Loucy (cell line): ENCODE measurements around the gene MAK.

ENCODE experiments used
- H2AFZ ChIP-seq: fragments of 200-600 bp; sonication (generic); 2 replicates; pipeline ENCODE4 v1.6.0; 2016; ENCODE audit warnings: antibody characterized with exemption, mild to moderate bottlenecking, low read length, moderate library complexity
- H3F3A ChIP-seq: fragments of 200-600 bp; 2 replicates; pipeline ENCODE4 v1.6.0; 2016; ENCODE audit warnings: antibody characterized with exemption, low read depth, mild to moderate bottlenecking
- H3K27me3 ChIP-seq: fragments of 200-600 bp; sonication (generic); 2 replicates; pipeline ENCODE4 v1.6.1; 2014; ENCODE audit warnings: low read length, mild to moderate bottlenecking; ENCODE audit not compliant: insufficient read depth, poor library complexity, severe bottlenecking
- H3K36me3 ChIP-seq: fragments of 200-600 bp; sonication (generic); 2 replicates; pipeline ENCODE4 v1.6.1; 2016; ENCODE audit warnings: low read length; ENCODE audit not compliant: insufficient read depth
- H3K4me1 ChIP-seq: fragments of 200-600 bp; sonication (generic); 2 replicates; pipeline ENCODE4 v1.5.1; 2014; ENCODE audit warnings: low read length, mild to moderate bottlenecking; ENCODE audit not compliant: insufficient read depth, poor library complexity, severe bottlenecking
- H3K4me2 ChIP-seq: fragments of 200-600 bp; sonication (generic); 2 replicates; pipeline ENCODE4 v1.6.0; 2014; ENCODE audit warnings: antibody characterized with exemption, low read length, low read depth, mild to moderate bottlenecking; ENCODE audit not compliant: poor library complexity, severe bottlenecking
- H3K4me3 ChIP-seq: fragments of 200-600 bp; sonication (generic); 2 replicates; pipeline ENCODE4 v1.5.1; 2014; ENCODE audit warnings: low read length, mild to moderate bottlenecking, mixed read lengths; ENCODE audit not compliant: poor library complexity, severe bottlenecking
- H3K79me2 ChIP-seq: fragments of 200-600 bp; sonication (generic); 2 replicates; pipeline ENCODE4 v1.6.1; 2014; ENCODE audit warnings: low read length; ENCODE audit not compliant: insufficient read depth
- H3K9ac ChIP-seq: fragments of 200-600 bp; sonication (generic); 2 replicates; pipeline ENCODE4 v1.6.0; 2014; ENCODE audit warnings: mild to moderate bottlenecking, low read depth, low read length, moderate library complexity; ENCODE audit not compliant: poor library complexity, severe bottlenecking
- H3K9me2 ChIP-seq: fragments of 200-600 bp; sonication (generic); replicated peaks from 2 replicates; pipeline ENCODE4 v1.6.1; 2016; ENCODE audit warnings: low read depth, low read length, mixed read lengths
- H3K9me3 ChIP-seq: fragments of 200-600 bp; sonication (generic); 2 replicates; pipeline ENCODE4 v1.6.1; 2014; ENCODE audit warnings: mild to moderate bottlenecking, antibody characterized with exemption, low read length, low read depth; ENCODE audit not compliant: insufficient read depth
- H4K20me1 ChIP-seq: fragments of 200-600 bp; sonication (generic); 2 replicates; pipeline ENCODE4 v1.6.0; 2014; ENCODE audit warnings: antibody characterized with exemption, low read length, mild to moderate bottlenecking; ENCODE audit not compliant: insufficient read depth, poor library complexity, severe bottlenecking
- EZH2phosphoT487 ChIP-seq: fragments of 200-600 bp; IDR thresholded peaks from 2 replicates; pipeline ENCODE4 v1.6.1; 2018; ENCODE audit warnings: antibody characterized with exemption, mild to moderate bottlenecking, moderate library complexity, borderline replicate concordance
- TF ChIP-seq, protein P1 (sequence below): fragments of 200-600 bp; sonication (generic); conservative IDR thresholded peaks from 2 replicates; pipeline ENCODE4 v1.5.1; 2014; ENCODE audit warnings: mild to moderate bottlenecking, antibody characterized with exemption, low read length

MAK gene

DNA sequence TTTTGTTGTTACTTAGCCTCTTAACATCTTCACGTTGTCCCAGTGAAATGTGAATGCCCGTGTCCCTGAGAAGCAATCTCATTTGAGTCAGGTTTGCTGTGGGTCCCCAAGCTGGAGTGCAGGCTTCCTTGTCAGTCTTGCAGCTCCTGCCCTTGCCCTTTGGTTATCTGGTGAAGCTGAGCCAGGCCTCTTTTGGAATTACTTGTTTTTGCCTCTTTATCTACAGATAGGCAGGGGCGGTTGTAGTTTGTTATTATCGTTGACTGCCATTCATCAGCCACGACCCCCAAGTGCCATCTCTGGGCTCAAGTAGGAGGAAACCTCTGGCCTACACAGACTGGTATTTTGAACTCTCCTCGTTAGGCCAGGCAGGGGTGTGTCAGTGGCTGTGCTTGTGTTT lies 113.3 kb downstream of the MAK start:
- H2AFZ ChIP-seq = no peak overlapping the region
- H3K4me1 ChIP-seq = peaks cover 25% of the 10 kb centered on the region
- TF ChIP-seq, protein P1, sequence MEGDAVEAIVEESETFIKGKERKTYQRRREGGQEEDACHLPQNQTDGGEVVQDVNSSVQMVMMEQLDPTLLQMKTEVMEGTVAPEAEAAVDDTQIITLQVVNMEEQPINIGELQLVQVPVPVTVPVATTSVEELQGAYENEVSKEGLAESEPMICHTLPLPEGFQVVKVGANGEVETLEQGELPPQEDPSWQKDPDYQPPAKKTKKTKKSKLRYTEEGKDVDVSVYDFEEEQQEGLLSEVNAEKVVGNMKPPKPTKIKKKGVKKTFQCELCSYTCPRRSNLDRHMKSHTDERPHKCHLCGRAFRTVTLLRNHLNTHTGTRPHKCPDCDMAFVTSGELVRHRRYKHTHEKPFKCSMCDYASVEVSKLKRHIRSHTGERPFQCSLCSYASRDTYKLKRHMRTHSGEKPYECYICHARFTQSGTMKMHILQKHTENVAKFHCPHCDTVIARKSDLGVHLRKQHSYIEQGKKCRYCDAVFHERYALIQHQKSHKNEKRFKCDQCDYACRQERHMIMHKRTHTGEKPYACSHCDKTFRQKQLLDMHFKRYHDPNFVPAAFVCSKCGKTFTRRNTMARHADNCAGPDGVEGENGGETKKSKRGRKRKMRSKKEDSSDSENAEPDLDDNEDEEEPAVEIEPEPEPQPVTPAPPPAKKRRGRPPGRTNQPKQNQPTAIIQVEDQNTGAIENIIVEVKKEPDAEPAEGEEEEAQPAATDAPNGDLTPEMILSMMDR = no peak
- TF ChIP-seq EZH2phosphoT487 = no peak
- no peaks in the 10 kb centered on the region for H3K36me3 ChIP-seq
- H3K9ac ChIP-seq = peak overlapping the region; percentile 82
- peak overlapping the region; percentile 90 for H3K4me2 ChIP-seq
- no peaks in the 10 kb centered on the region for H3K9me2 ChIP-seq
- H3K27me3 ChIP-seq = no peaks in the 10 kb centered on the region
- no peaks in the 10 kb centered on the region for H3K9me3 ChIP-seq
- no peaks in the 10 kb centered on the region for H3F3A ChIP-seq
- H3K4me3 ChIP-seq = peak overlapping the region; percentile 87
- H4K20me1 ChIP-seq = no peaks in the 10 kb centered on the region
- H3K79me2 ChIP-seq = peaks cover 26% of the 10 kb centered on the region

DNA sequence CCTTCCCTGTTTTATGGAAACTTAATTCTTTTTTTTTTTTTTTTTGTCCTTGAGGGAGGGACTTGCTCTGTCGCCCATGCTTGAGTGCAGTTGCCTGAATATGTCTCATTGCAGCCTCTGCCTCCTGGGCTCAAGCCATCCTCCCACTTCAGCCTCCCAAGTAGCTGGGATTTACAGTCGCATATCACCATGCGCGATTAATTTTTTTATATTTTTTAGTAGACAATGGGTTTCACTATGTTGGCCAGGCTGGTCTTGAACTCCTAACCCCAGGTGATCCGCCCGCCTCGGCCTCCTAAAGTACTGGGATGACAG lies 114.8 kb downstream of the MAK start:
- Histone ChIP-seq H3K27me3 (no peaks in the 10 kb centered on the region), H3K9me2 (no peaks in the 10 kb centered on the region), H3K9ac (peak overlapping the region; percentile 82), H3K4me3 (peak overlapping the region; percentile 87), H3K4me2 (peak overlapping the region; percentile 90), H3K36me3 (no peaks in the 10 kb centered on the region), H3K79me2 (peaks cover 26% of the 10 kb centered on the region), H3F3A (no peaks in the 10 kb centered on the region), H2AFZ (peak overlapping the region; percentile 92; the same call in 1 of the 2 replicates), H3K9me3 (no peaks in the 10 kb centered on the region), H4K20me1 (no peaks in the 10 kb centered on the region), H3K4me1 (peaks cover 31% of the 10 kb centered on the region)
- TF ChIP-seq, protein P1 = no peak
- no peak for TF ChIP-seq EZH2phosphoT487

DNA sequence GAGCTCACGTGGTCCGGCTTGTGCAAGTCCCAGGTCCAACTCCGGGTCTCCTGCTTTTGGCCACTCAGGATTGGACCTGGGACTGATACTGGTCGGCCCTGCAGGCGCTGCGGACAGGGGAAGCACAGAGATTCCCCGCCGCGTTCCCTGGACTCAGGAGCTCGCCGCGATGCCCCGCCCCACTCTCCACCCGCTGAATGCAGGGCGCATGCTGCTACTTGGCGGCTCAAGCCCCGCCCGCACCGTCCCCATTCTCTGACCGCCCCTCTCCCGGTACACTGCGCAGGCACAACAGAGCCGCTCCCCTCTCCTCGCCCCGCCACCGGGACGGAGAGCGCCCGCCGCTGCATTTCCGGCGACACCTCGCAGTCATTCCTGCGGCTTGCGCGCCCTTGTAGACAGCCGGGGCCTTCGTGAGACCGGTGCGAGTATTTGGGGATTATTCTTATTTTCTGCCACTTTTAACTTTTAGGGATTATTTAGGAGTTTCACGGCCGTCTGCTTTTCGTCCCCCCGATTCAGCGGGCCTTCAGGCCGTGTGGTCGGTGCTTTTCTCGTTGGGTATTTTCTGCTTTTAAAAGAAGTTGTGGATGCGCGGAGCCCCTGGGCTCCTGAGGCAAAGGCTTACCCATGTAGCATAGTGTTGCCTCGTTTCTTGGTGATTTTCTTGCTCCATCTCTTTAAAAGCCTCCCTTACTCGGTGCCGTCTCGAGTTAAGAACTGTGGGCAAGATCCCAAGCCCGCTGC lies 115.3 kb downstream of the MAK start, which contains the start of gene TMEM14C:
TSS of gene TMEM14C (plus strand) at position 251 of the 747 bp plus-strand sequence. CDS start 1,544 bp downstream, outside the sequence.
- H3F3A ChIP-seq = no peaks in the 10 kb centered on the region
- H3K4me1 ChIP-seq = peaks cover 31% of the 10 kb centered on the region
- H3K36me3 ChIP-seq = no peaks in the 10 kb centered on the region

More for the DNA sequence above, 115.3 kb downstream of the MAK start, which contains the start of gene TMEM14C:
- H3K4me2 ChIP-seq = peak within 1 kb of the TSS; percentile 90
- TF ChIP-seq, protein P1 = no peak
- TF ChIP-seq EZH2phosphoT487 = no peak
- H3K9me2 ChIP-seq = no peaks in the 10 kb centered on the region
- peak within 1 kb of the TSS; percentile 82 for H3K9ac ChIP-seq
- peaks cover 26% of the 10 kb centered on the region for H3K79me2 ChIP-seq
- H2AFZ ChIP-seq = peak within 1 kb of the TSS; percentile 92
- no peaks in the 10 kb centered on the region for H4K20me1 ChIP-seq
- peak within 1 kb of the TSS; percentile 87 for H3K4me3 ChIP-seq
- H3K9me3 ChIP-seq = no peaks in the 10 kb centered on the region
- H3K27me3 ChIP-seq = no peaks in the 10 kb centered on the region
